A673 (cell line): ENCODE measurements around the gene SGK1. TPM values are rescaled to one million over a fixed set of nuclear protein-coding genes. Genes with fewer than 3 reads are reported as not detected.

ENCODE experiments used
- BruUV-seq: library from RNA; stranded (reverse); fragments of 400-500 nt; replicated peaks from 2 replicates; lab custom pipeline; 2021; lab: Mats Ljungman, UMichigan
- CTCF ChIA-PET: fragments of 300-600 bp; sonication (Branson Sonifier 250); formaldehyde crosslinking; loops from one replicate; lab custom pipeline; 2022; ENCODE audit warnings: antibody characterized with exemption; lab: Charles Lee
- POLR2A ChIA-PET: fragments of 300-600 bp; sonication (Branson Sonifier 250); formaldehyde crosslinking; loops from one replicate; lab custom pipeline; 2022; ENCODE audit warnings: antibody characterized with exemption; ENCODE audit not compliant: low non-redundant PET; lab: Charles Lee
- DNase-seq: peaks from one replicate; pipeline ENCODE4 v3.0.0-alpha.2; 2015; ENCODE audit warnings: low spot score
- H3K27ac ChIP-seq: fragments of 200-600 bp; sonication (generic); 2 replicates; pipeline ENCODE4 v1.5.1; 2016; ENCODE audit warnings: mixed run types, low read depth, mild to moderate bottlenecking, mixed read lengths, antibody characterized with exemption, low read length; ENCODE audit not compliant: poor library complexity, severe bottlenecking
- H3K27me3 ChIP-seq: fragments of 200-600 bp; sonication (generic); replicated peaks from 2 replicates; pipeline ENCODE4 v1.6.1; 2017; ENCODE audit warnings: mixed run types, low read depth, mild to moderate bottlenecking, mixed read lengths, antibody characterized with exemption, low read length; ENCODE audit not compliant: insufficient read depth, poor library complexity
- H3K36me3 ChIP-seq: fragments of 200-600 bp; sonication (generic); 2 replicates; pipeline ENCODE4 v1.6.1; 2016; ENCODE audit warnings: mixed run types, mild to moderate bottlenecking, mixed read lengths, antibody characterized with exemption, low read length; ENCODE audit not compliant: insufficient read depth, poor library complexity, severe bottlenecking
- H3K4me1 ChIP-seq: fragments of 200-600 bp; sonication (generic); 2 replicates; pipeline ENCODE4 v1.6.1; 2017; ENCODE audit warnings: mixed run types, mild to moderate bottlenecking, mixed read lengths, antibody characterized with exemption, low read length; ENCODE audit not compliant: insufficient read depth, poor library complexity, severe bottlenecking
- H3K4me3 ChIP-seq: fragments of 200-600 bp; sonication (generic); 2 replicates; pipeline ENCODE4 v1.5.1; 2016; ENCODE audit warnings: low read depth, mixed run types, mild to moderate bottlenecking, mixed read lengths, low read length; ENCODE audit not compliant: poor library complexity, severe bottlenecking
- H3K9me3 ChIP-seq: fragments of 200-600 bp; sonication (generic); 2 replicates; pipeline ENCODE4 v1.6.1; 2016; ENCODE audit warnings: mixed run types, low read depth, mild to moderate bottlenecking, mixed read lengths, antibody characterized with exemption, low read length; ENCODE audit not compliant: poor library complexity, severe bottlenecking
- EZH2 ChIP-seq: fragments of 200-600 bp; sonication (generic); IDR thresholded peaks from 2 replicates; pipeline ENCODE4 v1.6.1; 2017; ENCODE audit warnings: borderline replicate concordance, low read depth, mild to moderate bottlenecking, mixed read lengths, antibody characterized with exemption, low read length; ENCODE audit not compliant: poor library complexity, severe bottlenecking
- intact Hi-C: fragments of 100-400 bp; cut with micrococcal nuclease; formaldehyde crosslinking; loops from one replicate; pipeline ENCODE4 v1.10.0; 2022; ENCODE audit not compliant: unreplicated experiment
- total RNA-seq: library from RNA; stranded (reverse); gene quantifications from 2 replicates; pipeline ENCODE4 v1.2.3, GENCODE V29; 2021
- TF ChIP-seq, protein P1 (sequence below): fragments of 300-800, 200-600 bp; sonication (generic); conservative IDR thresholded peaks from 2 replicates; pipeline ENCODE4 v1.5.1; 2017; ENCODE audit warnings: low read depth, mild to moderate bottlenecking, antibody characterized with exemption, low read length, moderate library complexity, mixed read lengths

The SGK1 gene
- total RNA-seq, 1 experiment from 2014 or later: 73.3 TPM

DNA sequence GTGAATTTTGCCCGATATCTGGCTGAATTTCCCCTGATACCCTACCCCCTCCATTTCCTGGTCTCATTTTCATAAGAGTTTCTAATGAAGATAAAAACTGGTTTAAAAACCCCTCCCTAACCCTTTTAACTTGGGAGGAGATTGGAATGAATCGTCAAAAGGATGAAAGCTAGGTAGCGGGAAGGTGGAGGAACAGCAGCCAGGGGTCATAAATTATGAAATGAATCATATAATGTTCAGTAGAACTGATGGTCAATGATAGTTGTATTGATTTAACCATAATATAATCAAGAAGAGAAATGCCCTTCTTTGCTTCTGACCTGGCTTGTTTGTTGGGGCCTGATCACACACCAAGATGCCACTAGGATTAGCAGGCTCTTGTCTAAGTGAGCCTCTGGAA, 38.5 kb upstream of the SGK1 start:
- POLR2A ChIA-PET: no interaction called here
- CTCF ChIA-PET: no interaction called here

DNA sequence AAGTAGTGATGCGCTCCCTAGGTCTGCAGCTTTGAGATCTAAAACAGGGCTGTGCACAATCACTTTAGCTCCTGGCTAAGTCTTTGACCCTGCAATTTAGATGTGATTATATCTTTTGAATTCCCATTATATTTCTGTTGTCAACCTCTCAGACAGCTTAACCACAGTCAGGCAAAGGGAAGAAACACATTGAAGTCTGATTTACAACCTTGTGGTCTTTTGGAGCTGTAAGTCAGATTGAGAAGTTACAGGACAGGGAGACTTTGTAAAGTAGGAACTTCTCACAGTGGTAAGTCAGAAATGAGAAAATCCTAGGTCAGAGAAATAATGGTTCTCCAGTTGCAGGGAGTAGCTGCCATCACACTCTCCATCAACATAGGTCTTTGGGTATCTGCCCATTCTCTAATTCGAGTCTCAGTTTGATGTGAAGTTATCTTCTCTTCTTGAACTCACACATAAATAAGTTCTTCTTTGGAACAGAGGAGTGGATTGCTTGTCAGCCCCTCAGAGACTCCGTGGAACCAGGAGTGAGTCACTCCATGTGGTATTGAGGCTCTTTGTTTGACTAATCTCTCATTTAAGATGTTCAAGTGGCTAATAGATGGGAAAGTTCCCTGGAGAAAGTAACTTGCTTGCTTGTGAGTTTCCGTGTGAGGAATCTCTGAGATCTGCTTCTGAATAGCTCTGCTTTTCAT, 35.0 kb upstream of the SGK1 start:
- no peak for TF ChIP-seq EZH2
- TF ChIP-seq, protein P1, sequence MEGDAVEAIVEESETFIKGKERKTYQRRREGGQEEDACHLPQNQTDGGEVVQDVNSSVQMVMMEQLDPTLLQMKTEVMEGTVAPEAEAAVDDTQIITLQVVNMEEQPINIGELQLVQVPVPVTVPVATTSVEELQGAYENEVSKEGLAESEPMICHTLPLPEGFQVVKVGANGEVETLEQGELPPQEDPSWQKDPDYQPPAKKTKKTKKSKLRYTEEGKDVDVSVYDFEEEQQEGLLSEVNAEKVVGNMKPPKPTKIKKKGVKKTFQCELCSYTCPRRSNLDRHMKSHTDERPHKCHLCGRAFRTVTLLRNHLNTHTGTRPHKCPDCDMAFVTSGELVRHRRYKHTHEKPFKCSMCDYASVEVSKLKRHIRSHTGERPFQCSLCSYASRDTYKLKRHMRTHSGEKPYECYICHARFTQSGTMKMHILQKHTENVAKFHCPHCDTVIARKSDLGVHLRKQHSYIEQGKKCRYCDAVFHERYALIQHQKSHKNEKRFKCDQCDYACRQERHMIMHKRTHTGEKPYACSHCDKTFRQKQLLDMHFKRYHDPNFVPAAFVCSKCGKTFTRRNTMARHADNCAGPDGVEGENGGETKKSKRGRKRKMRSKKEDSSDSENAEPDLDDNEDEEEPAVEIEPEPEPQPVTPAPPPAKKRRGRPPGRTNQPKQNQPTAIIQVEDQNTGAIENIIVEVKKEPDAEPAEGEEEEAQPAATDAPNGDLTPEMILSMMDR: no peak
- Histone ChIP-seq H3K9me3 (no peaks in the 10 kb centered on the region), H3K27me3 (no peaks in the 10 kb centered on the region), H3K36me3 (no peaks in the 10 kb centered on the region), H3K4me1 (no peaks in the 10 kb centered on the region), H3K4me3 (no peak overlapping the region), H3K27ac (no peak overlapping the region)
- ChIA-PET POLR2A (no interaction called here), CTCF (no interaction called here)
- intact Hi-C loops: no loop called here
- BruUV-seq: no TSS peak
- DNase-seq: peak; percentile 41

More for the DNA sequence above, 38.5 kb upstream of the SGK1 start:
- intact Hi-C loops: no loop called here
- no TSS peak for BruUV-seq
- H3K4me1 ChIP-seq: no peaks in the 10 kb centered on the region
- H3K36me3 ChIP-seq: no peaks in the 10 kb centered on the region
- DNase-seq: no peak
- no peak overlapping the region for H3K27ac ChIP-seq
- H3K9me3 ChIP-seq: no peaks in the 10 kb centered on the region
- TF ChIP-seq, protein P1: no peak
- TF ChIP-seq EZH2: no peak
- no peak overlapping the region for H3K4me3 ChIP-seq
- no peaks in the 10 kb centered on the region for H3K27me3 ChIP-seq

GRCh38 chr6:134351615-134352474, 33.9 kb upstream of the SGK1 start:
- Histone ChIP-seq H3K4me3 (no peak overlapping the region), H3K4me1 (no peaks in the 10 kb centered on the region), H3K36me3 (no peaks in the 10 kb centered on the region), H3K27ac (no peak overlapping the region), H3K27me3 (no peaks in the 10 kb centered on the region), H3K9me3 (no peaks in the 10 kb centered on the region)
- POLR2A ChIA-PET: no interaction called here
- no peak for TF ChIP-seq EZH2
- TF ChIP-seq, protein P1: no peak
- BruUV-seq: no TSS peak
- DNase-seq: no peak
- CTCF ChIA-PET: no interaction called here
- intact Hi-C loops: no loop called here
